H1 (cell line): ENCODE results near the gene TRABD2A. TPM values are rescaled to one million over a fixed set of nuclear protein-coding genes. Genes with fewer than 3 reads are reported as not detected.

ENCODE experiments used
- CHD2 ChIP-seq: IDR thresholded peaks from 2 replicates; pipeline ENCODE4 v1.6.1; 2012; ENCODE audit warnings: low read length, improper control_type of control experiment
- JUN ChIP-seq: IDR thresholded peaks from 2 replicates; pipeline ENCODE4 v1.6.1; 2011; ENCODE audit warnings: low read depth, mild to moderate bottlenecking, improper control_type of control experiment, low read length
- RFX5 ChIP-seq: IDR thresholded peaks from 2 replicates; pipeline ENCODE4 v1.6.1; 2011; ENCODE audit warnings: low read depth, low read length, improper control_type of control experiment, borderline replicate concordance
- TAF7 ChIP-seq: optimal IDR thresholded peaks from 2 replicates; pipeline ENCODE3; 2011; ENCODE audit warnings: low read depth, mild to moderate bottlenecking, inconsistent platforms, low read length, moderate library complexity, borderline replicate concordance
- TEAD4 ChIP-seq: IDR thresholded peaks from 2 replicates; pipeline ENCODE4 v1.6.1; 2012; ENCODE audit warnings: low read depth, low read length, inconsistent platforms, mixed read lengths
- YY1 ChIP-seq: IDR thresholded peaks from 2 replicates; pipeline ENCODE4 v1.6.1; 2011; ENCODE audit warnings: low read depth, mild to moderate bottlenecking, low read length
- polyA plus RNA-seq, 7 experiments: library from polyadenylated mRNA; depleted of rRNA in 3 of 7; stranded (reverse) in 5 of 7; unstranded in 2 of 7; fragments of >200 nt in 5 of 7; fragments of 200-250 nt in 2 of 7; gene quantifications; 1 replicate in 5 of 7; 2 replicates in 1 of 7; 4 replicates in 1 of 7; pipeline versions ENCODE4 v1.2.1 to v1.2.3, GENCODE V29; 2011 to 2013; ENCODE audit warnings: missing spikeins in 2 of 7, mixed read lengths in 2 of 7
- total RNA-seq: library from RNA; stranded (reverse); fragmentation: NEBNext Ultra II Directional; extraction: Animal tissue kit (Norgen Biotek cat#: 25700); gene quantifications from 2 replicates; pipeline ENCODE4 v1.2.1, GENCODE V29; 2021

The TRABD2A gene
- total and polyA plus RNA-seq, 2 of the 8 experiments (the other 6 are each of a cell fraction or from before 2014, with no cell fraction given): 17.3 to 18.6 TPM

GRCh38 chr2:84778911-84779690, 101.8 kb downstream of the TRABD2A start (continued):
- TF ChIP-seq JUN: no peak
- TF ChIP-seq TAF7: no peak
- TF ChIP-seq CHD2: no peak
- TF ChIP-seq RFX5: no peak
- no peak for TF ChIP-seq TEAD4
- no peak for TF ChIP-seq YY1
- TF ChIP-seq, all 59 proteins: peak for 0
